HG02870 (cell line): ENCODE results near the gene BMAL1.
"Not testable (repeated sequence)": the region's sequence is repeated elsewhere in the genome, so short reads cannot be mapped to it uniquely, and the experiment has no call there.

Source experiments
- ATAC-seq: cut with Tn5 transposase; IDR thresholded peaks from one replicate; pipeline ENCODE4 v1.9.1; 2021; ENCODE audit warnings: mild to moderate bottlenecking, moderate library complexity; ENCODE audit not compliant: unreplicated experiment

Gene BMAL1

GRCh38 chr11:13436836-13437235 lies 159.2 kb downstream of the BMAL1 start:
- ATAC-seq, result not testable (repeated sequence)
